GM13976 (cell line): ENCODE measurements around the gene CACNA1E.
A peak's percentile ranks its signal among the peaks of the same experiment; 100 is the strongest.

Source experiments
- DNase-seq: peaks from one replicate; pipeline ENCODE4 v3.0.0; 2012; ENCODE audit warnings: low spot score
- CTCF ChIP-seq: IDR thresholded peaks from 2 replicates; pipeline ENCODE4 v1.5.1; 2012; ENCODE audit warnings: borderline replicate concordance, mild to moderate bottlenecking; ENCODE audit not compliant: insufficient read depth; ENCODE audit errors: extremely low read depth, missing control alignments, control extremely low read depth
- in situ Hi-C: fragments of 300-500 bp; cut with MboI; formaldehyde crosslinking; loops from one replicate; pipeline ENCODE4 v1.12.0; 2022; ENCODE audit warnings: low sequenced_read_pairs, mixed read lengths, inconsistent platforms; ENCODE audit not compliant: unreplicated experiment

CACNA1E gene

DNA sequence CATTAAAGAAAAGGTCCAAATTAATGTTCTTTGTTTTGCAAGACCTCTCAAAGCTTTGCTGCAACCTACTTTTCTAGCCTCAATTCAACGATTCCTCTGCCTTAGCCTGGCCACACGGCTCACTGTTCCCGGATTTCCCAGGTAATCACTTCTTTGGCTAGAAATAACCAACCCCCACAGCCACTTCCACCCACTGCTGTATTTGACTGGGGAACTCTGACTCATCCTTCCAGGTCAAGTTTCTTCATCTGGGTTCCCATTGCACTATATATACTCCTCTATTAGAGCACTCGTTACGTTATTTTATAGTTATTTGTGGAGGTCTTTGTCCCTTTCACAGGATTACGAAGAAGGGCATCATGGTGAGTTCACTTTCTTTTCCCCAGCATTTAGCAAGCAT, 185.9 kb downstream of the CACNA1E start:
- TF ChIP-seq CTCF, result no peak
- no peak for DNase-seq
- in situ Hi-C loops, result no loop called here

DNA sequence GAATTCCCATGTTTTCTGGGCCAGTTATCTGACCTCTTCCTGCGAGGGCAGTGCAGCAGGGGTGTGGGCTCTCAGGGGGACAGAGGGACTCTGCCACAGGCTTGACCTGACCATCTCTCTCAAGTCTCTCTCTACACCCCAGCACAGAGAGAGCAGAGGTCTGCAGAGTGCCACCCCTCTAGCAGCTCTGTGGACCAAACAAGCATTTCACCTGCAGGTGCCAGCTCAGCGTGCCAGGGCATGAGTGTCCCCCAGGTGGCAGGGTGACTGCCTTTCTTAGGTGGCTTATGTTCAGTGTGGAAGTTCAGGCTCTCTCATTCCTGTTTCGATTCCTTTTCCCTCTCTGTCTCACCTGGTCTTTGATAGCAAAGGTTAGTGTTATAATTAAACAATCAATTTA, 191.3 kb downstream of the CACNA1E start:
- DNase-seq, result no peak
- TF ChIP-seq CTCF, result no peak
- in situ Hi-C loops, result loop anchor here (10.0 to 25.0 kb wide), 2 partner anchors 200 to 263 kb away; no protein-coding TSS in a partner anchor

GRCh38 chr1:181675091-181675917, 192.0 kb downstream of the CACNA1E start:
- no peak for TF ChIP-seq CTCF
- DNase-seq, result no peak
- in situ Hi-C loops, result loop anchor here (10.0 to 25.0 kb wide), 2 partner anchors 201 to 262 kb away; no protein-coding TSS in a partner anchor

DNA sequence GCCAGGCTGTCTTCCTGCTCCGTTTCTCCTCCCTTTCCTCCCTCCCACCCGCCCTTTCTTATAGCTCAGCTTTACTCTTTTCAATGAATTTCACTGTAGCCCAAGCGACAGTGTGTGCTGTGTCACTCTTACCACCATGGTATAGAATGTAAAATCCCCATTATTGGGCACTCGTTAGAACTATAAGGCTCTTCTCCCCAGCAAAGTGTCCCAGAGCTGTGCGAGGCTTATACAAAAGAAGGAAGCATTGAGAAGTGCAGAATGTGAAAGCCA, 192.5 kb downstream of the CACNA1E start:
- no peak for DNase-seq
- no peak for TF ChIP-seq CTCF
- in situ Hi-C loops, result loop anchor here (10.0 to 25.0 kb wide), 2 partner anchors 201 to 261 kb away; no protein-coding TSS in a partner anchor

DNA sequence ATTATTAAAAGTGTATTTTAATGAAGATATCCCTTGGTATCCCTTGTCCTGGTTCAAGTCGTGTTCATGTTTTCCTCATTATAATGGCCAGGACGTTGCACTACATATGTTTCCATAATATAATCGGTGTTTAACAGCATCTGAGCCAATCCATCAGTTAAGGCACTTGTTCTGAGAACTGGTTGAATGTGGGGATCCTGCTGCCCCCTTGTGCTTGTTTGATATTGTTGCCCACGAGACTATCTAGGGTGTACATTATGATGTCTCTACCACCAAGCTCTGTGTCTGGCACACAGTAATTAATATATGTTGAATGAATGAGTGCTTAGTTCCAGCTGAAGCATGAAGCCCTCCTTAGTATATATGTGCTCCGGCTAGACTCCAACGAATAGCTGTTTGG, 193.0 kb downstream of the CACNA1E start:
- DNase-seq, result peak; percentile 75
- in situ Hi-C loops, result loop anchor here (10.0 to 25.0 kb wide), 2 partner anchors 201 to 261 kb away; no protein-coding TSS in a partner anchor
- TF ChIP-seq CTCF, result peak; percentile 26

- in situ Hi-C loops, result loop anchor here (25.0 kb wide), 1 partner anchor 257 kb away; no protein-coding TSS in a partner anchor
- DNase-seq, result no peak
- no peak for TF ChIP-seq CTCF
These were observed 197.0 kb downstream of the CACNA1E start for GRCh38 chr1:181680332-181680731.
